T47D (cell line): Measurements from ENCODE around the gene VPS39.
A peak's percentile ranks its signal among the peaks of the same experiment; 100 is the strongest.
"Not testable (repeated sequence)": the region's sequence is repeated elsewhere in the genome, so short reads cannot be mapped to it uniquely, and the experiment has no call there.

ENCODE experiments used
- DNase-seq, 2 experiments: peaks; one replicate each; pipeline versions ENCODE4 v3.0.0 to v3.0.0-alpha.2; 2011 to 2012; ENCODE audit warnings: low read depth in 1 of 2, low spot score in 1 of 2
- JUND ChIP-seq: IDR thresholded peaks from 2 replicates; pipeline ENCODE4 v1.6.1; 2012; ENCODE audit warnings: low read depth
- in situ Hi-C: cut with HindIII; loops from 2 replicates; pipeline ENCODE4 v1.10.0; 2016; ENCODE audit warnings: low sequenced_read_pairs, low pct_unique_long_range_greater_than_20kb

VPS39 gene

GRCh38 chr15:42207674-42208579 is at the start of gene VPS39:
TSS of gene VPS39 (minus strand) at chr15:42208304. CDS start at chr15:42208153, 151 bp downstream.
- no peak for TF ChIP-seq JUND
- DNase-seq: peak; percentile 83 to 87
- in situ Hi-C loops: no loop called here

- no peak for TF ChIP-seq JUND
- in situ Hi-C loops: no loop called here
- DNase-seq: no peak
These were observed 45.2 kb upstream of the VPS39 start for GRCh38 chr15:42253300-42253699.

GRCh38 chr15:42240823-42241222 is 32.7 kb upstream of the VPS39 start:
- DNase-seq: no peak
- no peak for TF ChIP-seq JUND
- in situ Hi-C loops: no loop called here

- no peak for DNase-seq
- no peak for TF ChIP-seq JUND
- in situ Hi-C loops: no loop called here
These were observed 31.6 kb upstream of the VPS39 start for GRCh38 chr15:42239528-42240182.

GRCh38 chr15:42233107-42233506 is 25.0 kb upstream of the VPS39 start:
- DNase-seq: no peak
- no peak for TF ChIP-seq JUND

GRCh38 chr15:42232606-42233005 is 24.5 kb upstream of the VPS39 start:
- in situ Hi-C loops: no loop called here
- DNase-seq: no peak
- no peak for TF ChIP-seq JUND

More at GRCh38 chr15:42233107-42233506, 25.0 kb upstream of the VPS39 start:
- in situ Hi-C loops: no loop called here

- in situ Hi-C loops: no loop called here
- DNase-seq: no peak
- no peak for TF ChIP-seq JUND
These were observed 23.0 kb upstream of the VPS39 start for GRCh38 chr15:42231088-42231487.

GRCh38 chr15:42228981-42229380 is 20.9 kb upstream of the VPS39 start:
- in situ Hi-C loops, DNase-seq: not testable (repeated sequence)

- in situ Hi-C loops: no loop called here
- TF ChIP-seq JUND: no peak
- no peak for DNase-seq
These were observed 19.9 kb upstream of the VPS39 start for GRCh38 chr15:42228036-42228435.

- in situ Hi-C loops: no loop called here
- no peak for TF ChIP-seq JUND
- DNase-seq: no peak
These were observed 18.5 kb upstream of the VPS39 start for GRCh38 chr15:42226648-42227047.

GRCh38 chr15:42220216-42220615 is 12.1 kb upstream of the VPS39 start:
- TF ChIP-seq JUND: no peak
- in situ Hi-C loops: no loop called here
- no peak for DNase-seq

- no peak for TF ChIP-seq JUND
- DNase-seq: no peak
- in situ Hi-C loops: no loop called here
These were observed 11.0 kb upstream of the VPS39 start for GRCh38 chr15:42218953-42219592.

GRCh38 chr15:42217568-42217967 is 9.5 kb upstream of the VPS39 start:
- no peak for TF ChIP-seq JUND
- in situ Hi-C loops: no loop called here
- DNase-seq: no peak
